ENCODE results near the gene PCP4.
"Not testable (repeated sequence)": the region's sequence is repeated elsewhere in the genome, so short reads cannot be mapped to it uniquely, and the experiment has no call there.

Gene PCP4

GRCh38 chr21:39866093-39866492, 1.1 kb upstream of the PCP4 start:
- no peak for DNase-seq (ENCODE audit: low read depth)

GRCh38 chr21:39869141-39869818, 2.0 kb downstream of the PCP4 start:
- no peak for DNase-seq (ENCODE audit: low read depth)

DNA sequence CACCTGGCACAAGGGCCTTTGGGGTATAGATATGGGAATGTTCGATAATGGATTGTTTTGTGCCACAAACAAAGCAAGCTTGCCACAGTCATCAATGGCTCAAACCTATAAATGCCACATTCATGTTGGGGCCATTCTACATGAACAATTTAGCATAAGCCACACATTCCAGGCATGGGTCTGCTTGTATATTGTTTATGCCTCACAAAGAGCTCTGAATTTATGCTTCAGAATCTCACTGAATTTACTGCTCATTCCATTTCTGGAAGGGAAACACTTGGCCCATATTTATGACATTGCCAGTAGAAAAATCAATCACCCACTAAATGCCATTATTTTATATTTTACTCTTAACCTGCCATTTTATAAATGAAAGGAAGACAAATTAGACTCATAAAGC, 6.4 kb downstream of the PCP4 start:
- DNase-seq (ENCODE audit: low read depth) = no peak

DNA sequence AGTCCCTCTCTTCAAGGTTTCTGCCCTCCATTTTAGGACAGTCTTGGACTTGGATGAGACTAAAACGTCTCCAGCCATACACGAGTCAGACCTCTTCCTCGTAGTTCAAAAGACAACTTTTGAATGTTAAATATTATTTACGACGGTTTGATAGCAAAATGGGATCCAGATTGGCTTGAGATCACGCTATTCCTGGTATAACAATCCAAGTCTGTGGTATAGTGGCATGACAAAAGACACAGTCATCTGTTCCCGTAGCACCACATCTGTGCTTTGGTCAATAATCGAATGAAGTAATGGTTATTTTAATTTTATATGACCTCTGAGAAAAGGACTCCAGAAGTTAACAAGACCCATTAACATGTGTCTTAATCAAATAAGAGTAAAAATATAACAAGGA, 7.0 kb downstream of the PCP4 start:
- no peak for DNase-seq (ENCODE audit: low read depth)

GRCh38 chr21:39874759-39875158, 7.5 kb downstream of the PCP4 start:
- no peak for DNase-seq (ENCODE audit: low read depth)

DNA sequence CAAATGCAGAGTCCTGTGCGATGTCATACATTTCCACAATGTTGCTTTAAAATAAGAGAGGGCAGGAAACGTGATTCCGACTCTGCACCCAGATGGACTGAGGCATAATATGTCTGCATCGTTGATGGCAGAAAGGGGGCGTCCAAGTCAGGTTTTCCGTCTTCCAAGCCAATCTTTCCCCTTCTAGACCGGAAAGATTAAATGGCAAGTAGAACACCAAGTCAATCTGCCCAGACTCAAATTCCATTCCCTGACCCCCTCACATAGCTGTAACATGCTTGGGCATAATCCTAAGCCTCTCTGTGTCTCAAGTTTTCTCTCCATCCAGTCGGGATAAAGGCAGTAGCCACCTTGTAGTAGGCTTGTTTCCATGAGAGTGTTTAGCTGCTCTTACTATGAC, 14.4 kb downstream of the PCP4 start:
- no peak for DNase-seq (ENCODE audit: low read depth)

DNA sequence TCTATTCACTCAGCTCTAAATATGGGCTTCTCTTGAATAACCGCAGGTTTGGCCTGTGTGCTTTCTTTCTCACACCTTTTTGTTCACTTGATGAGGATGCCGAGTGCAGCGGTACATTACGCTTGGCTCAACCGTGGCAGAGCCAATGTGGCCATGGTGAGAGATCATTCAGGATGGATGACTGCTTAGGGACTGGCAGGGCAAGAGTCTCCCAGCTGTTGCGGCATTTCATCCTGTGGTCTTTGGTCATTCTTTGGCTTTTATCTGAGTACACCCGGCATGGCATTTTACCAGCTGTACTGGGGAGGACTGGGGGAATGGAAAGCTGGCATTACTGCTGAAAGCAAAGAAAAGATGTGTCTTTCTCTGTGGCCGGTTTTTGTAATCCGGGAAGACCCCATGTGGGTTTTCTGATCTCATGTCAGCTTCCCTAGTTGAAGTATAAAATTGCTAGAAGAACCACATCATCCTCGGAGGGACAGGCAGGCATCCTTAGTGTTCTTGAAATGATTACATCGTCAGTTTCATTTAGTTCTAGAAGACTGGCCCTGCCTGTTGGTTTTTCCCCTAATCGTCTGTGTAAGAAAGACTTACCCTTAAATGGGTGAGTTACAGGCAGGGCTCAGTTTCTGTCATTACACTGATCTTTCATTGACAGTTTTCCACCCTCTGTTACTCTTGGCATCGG, 15.1 kb downstream of the PCP4 start:
- DNase-seq (ENCODE audit: low read depth) = no peak

DNA sequence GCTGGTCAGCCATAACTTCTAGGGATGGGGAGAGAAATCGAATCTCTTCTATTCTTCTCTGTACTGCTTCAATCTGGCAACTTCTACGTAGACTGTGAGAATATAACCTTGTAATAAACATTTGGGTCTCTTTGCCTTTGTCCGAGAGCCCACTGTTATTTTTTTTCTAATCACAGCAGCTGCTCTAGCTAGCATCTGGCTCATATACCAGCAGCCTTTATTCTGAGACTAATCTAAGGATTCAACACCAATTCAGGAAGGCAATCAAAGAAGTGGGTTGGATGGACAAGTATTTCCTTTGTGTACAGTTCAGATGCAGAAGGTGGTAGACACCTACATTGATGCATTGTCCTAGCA, 15.6 kb downstream of the PCP4 start:
- no peak for DNase-seq (ENCODE audit: low read depth)

DNA sequence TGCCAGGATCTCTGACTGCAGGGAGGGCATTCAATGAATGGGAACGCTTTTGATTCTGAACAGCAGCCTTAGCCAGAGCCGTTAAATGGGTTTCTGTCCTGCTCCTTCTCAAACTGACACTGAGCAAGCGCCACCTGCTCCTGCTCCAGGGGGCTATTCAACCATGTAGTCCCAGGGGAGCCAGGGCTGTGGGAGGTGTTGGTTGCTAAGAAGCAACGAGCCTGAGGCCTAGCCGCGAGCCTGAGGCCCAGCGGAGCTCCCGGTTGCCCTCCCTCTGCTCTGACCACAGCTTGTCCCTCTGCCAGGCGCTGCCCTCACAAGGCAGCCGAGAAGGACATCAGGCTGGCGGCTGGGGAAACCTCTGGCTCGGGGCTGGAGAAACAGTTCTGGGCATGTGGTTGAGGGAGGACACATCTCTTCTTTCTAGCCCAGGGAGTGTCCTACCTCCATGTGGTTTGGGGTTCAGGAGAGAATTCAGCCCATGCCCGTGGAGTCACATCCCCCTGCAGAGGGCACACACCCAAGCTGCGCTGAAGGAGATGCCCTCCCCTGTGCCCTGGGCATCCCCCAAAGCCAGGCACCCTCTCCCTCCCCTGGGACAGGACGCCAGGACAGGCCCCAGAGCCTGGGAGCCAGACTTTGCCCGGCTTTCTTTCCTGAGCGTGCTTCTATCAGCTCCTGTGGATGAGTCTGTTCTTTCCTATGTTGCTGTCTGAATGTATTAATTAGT, 18.0 kb downstream of the PCP4 start:
- no peak for DNase-seq (ENCODE audit: low read depth)

DNA sequence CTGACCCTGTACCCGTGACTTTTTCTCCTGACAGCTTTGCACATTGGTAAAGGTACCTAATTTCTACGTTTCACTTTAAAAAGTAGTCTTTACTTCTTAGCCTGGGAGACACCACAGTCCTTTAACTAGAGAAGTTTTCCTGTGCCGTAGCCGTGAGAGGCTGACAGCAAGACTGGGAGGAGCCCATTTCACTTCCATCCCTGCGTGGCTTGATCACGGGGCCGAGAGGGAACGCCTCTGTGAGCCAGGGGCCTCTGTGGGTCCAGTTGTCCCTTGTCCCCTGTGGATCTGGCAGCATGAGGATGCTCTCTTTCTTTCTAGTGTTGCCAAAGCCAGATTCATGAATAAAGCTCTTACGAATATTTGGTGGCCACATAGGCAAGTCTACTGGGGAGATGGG, 21.6 kb downstream of the PCP4 start:
- no peak for DNase-seq (ENCODE audit: low read depth)

DNA sequence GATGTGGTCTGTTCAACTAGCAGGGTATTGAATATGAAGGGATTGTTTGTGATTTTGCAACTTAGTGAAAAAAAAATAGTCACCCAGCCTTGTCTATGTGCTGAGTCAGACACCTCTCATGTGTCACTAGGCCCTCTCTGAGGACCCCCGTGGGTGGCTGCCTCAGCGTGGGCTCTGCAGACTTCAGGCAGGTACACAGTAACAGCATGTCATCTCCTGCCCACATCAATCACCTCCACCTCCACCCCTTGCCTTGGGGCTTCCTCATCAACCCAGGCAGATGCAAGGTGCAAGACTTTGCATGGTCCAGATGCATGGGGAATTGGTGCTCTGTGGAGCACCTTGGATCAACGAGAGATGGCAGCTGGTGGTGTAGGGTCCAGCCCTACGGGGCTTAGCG, 23.9 kb downstream of the PCP4 start:
- no peak for DNase-seq (ENCODE audit: low read depth)

DNA sequence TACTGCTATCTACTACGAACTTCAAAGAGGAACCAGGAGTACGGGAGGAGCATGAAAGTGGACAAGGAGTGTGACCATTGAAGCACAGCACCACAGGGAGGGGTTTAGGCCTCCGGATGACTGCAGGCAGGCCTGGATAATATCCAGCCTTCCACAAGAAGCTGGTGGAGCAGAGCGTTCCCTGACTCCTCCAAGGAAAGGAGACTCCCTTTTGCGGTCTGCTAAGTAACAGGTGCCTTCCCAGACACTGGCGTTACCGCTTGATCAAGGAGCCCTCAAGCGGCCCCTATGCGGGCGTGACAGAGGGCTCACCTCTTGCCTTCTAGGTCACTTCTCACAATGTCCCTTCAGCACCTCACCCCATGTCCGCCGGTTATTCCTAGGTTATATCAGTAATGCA, 24.6 kb downstream of the PCP4 start:
- DNase-seq (ENCODE audit: low read depth) = not testable (repeated sequence)

GRCh38 chr21:39900491-39900890, 33.3 kb downstream of the PCP4 start:
- no peak for DNase-seq (ENCODE audit: low read depth)

DNA sequence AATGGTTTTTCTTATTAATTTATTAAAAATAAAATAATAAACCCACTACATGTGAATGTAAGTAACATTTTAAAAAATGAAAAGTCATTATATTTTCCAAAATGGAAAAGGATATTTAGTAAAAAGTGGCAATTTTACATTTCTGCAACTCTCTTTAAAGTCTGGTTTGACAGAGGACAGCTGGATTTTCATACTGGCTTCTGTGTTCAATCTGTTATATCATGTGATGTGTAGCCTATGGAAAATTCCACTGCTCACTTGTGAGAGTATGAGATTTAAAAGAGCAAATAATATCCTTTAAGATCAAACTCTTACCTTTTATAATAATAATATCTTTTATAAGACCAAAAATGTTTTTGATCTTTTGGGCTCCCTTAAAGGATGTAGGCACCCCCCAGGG, 33.7 kb downstream of the PCP4 start:
- no peak for DNase-seq (ENCODE audit: low read depth)

DNA sequence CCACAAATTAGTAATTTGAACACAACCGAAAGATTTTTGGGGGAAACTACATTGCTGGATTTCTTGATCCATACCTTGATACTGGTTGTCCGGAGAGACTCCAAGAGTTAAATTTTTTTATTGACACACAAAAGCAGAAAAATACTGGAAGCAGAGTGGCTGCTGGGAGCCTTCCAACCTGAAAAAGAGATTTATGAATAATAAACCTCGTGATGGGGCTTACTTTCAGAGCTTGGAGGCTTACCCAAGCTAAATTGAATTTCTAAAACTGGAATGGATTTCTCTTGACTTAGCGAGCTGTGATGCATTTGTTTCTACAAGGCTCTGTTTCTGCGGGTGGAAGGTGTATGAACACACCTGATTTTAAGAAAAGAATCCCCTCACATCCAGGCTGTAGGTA, 35.7 kb downstream of the PCP4 start:
- DNase-seq (ENCODE audit: low read depth) = no peak

- no peak for DNase-seq (ENCODE audit: low read depth)
Observed at GRCh38 chr21:39904457-39904856, 37.2 kb downstream of the PCP4 start.

DNA sequence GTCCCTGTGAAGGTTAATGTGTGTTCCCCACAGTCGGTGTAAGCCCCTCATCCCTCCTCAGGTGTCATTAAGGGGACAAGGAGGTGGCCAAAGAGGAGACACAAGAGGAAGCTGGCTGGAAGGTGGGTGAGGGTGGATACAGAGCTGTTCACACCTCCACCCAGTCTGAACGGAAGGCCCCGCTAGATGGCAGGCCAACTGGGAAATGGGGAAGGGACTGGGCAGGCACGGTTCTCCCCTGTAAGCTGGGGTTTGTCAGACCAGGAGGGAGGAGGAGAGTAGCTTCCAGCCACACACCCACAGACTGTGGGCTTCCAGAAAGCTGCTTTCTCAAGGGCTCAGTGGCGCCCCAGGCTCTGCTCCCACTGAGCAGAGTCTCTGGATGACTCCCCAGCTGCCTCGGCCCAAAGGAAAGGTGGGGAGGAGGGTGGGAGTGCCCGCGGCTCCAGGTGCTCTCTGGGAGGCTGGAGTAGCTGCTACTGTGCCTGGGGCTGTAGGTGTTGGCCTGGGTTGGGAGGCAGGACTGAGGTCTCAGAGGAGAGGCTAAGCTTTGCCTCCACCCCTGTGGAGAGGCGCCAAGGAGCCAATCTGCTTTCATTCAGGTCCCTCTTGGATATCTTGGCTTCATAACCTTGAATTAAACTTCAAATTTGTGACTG, 41.2 kb downstream of the PCP4 start:
- no peak for DNase-seq (ENCODE audit: low read depth)

GRCh38 chr21:39911286-39912199, 44.3 kb downstream of the PCP4 start:
- no peak for DNase-seq (ENCODE audit: low read depth)

DNA sequence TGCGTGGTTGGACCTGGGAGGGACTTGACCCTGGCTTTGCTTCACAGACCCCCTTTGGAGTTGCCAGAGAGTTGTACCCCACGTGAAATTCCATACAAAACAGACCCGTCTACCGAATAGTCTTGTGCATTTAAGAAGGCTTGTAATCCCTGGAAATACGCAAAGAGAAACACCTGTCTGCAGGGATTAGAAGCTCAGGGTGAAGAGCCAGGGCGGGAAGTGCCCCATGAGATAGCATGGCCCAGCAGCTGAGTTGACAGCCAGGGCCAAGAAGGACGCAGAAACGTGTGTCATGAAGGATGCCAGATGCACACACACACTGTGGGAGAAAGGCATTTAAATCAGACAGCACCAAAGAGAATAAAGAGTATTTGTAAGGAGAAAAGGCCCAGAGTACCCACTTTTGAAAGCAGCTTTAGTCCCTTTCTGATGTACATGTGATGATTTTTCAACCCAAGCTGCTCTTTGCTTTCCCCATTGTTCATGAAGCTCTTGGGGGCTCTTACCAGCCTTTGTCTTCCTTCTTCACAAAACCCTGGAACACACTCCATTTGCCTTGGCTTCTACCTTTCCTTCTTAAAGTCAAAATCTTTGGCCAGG, 46.6 kb downstream of the PCP4 start:
- DNase-seq (ENCODE audit: low read depth) = no peak

DNA sequence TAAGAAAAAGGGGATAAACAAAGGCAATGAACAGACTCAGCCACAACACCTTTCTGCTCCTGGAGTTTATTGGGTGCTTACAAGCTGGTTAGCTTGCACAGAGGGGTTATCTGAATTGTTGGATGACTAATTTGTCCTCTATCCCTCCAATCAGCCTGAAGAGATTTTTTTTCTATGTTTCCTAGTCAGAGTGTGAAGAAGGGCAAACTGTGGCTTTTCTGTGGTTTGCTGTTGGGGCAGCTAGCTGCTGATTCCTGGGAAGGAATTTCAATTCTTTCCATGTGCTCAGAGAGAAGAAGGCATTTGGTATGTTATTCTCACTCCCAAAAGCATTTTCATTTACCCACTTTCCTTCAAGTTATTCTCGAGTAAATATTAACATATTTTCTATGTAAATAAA, 48.6 kb downstream of the PCP4 start:
- DNase-seq (ENCODE audit: low read depth) = no peak

GRCh38 chr21:39918558-39918957, 51.3 kb downstream of the PCP4 start:
- no peak for DNase-seq (ENCODE audit: low read depth)

Measured in activated T-helper 9 cell treated with anti-CD3 and anti-CD28 coated beads, Interleukin-2, amount 50 U/mL, for 16 hours (primary cell).